ENCODE data around the gene COMMD9. TPM values are rescaled to one million over a fixed set of nuclear protein-coding genes. Genes with fewer than 3 reads are reported as not detected.
A peak's percentile ranks its signal among the peaks of the same experiment; 100 is the strongest.

COMMD9 gene
- total and polyA plus RNA-seq, 2 donors from 2014 or later, result 64.7 to 182 TPM

- FAIRE-seq, result no peak
- H3K36me3 ChIP-seq (ENCODE audit: control insufficient read depth in 2 of 3, insufficient read depth in 3 of 3, low read length in 3 of 3), result no peaks in the 10 kb centered on the region
These were observed 56.0 kb downstream of the COMMD9 start for GRCh38 chr11:36233204-36233603.

GRCh38 chr11:36230779-36231699 lies 58.2 kb downstream of the COMMD9 start:
- Histone ChIP-seq H3K27me3 (ENCODE audit: control insufficient read depth, insufficient read depth, low read length) (no peaks in the 10 kb centered on the region), H3K9me3 (ENCODE audit: control insufficient read depth in 2 of 3, insufficient read depth in 1 of 3, low read length in 3 of 3) (no peaks in the 10 kb centered on the region), H3K4me3 (ENCODE audit: low read length in 3 of 3) (no peak overlapping the region), H3K27ac (ENCODE audit: low read depth in 2 of 2, low read length in 2 of 2) (no peak overlapping the region), H3K9ac (ENCODE audit: low read length in 3 of 3) (no peak overlapping the region), H3K36me3 (ENCODE audit: control insufficient read depth in 2 of 3, insufficient read depth in 3 of 3, low read length in 3 of 3) (no peaks in the 10 kb centered on the region), H3K4me1 (ENCODE audit: control insufficient read depth in 2 of 3, insufficient read depth in 2 of 3, low read depth in 1 of 3, low read length in 3 of 3) (peaks cover 0 to 20% (median 2%) of the 10 kb centered on the region in 3 donors)
- intact Hi-C loops (cut with DNase I), result no loop called here
- no peak for FAIRE-seq
- no peak for TF ChIP-seq CTCF (IDR thresholded peaks at IDR 0.05; ENCODE audit: borderline replicate concordance, extremely low read depth, insufficient read depth)
- peak in 2 of 5 donors; percentile 64 to 83 for DNase-seq

More at GRCh38 chr11:36233204-36233603, 56.0 kb downstream of the COMMD9 start:
- Histone ChIP-seq H3K9ac (ENCODE audit: low read length in 3 of 3) (no peak overlapping the region), H3K9me3 (ENCODE audit: control insufficient read depth in 2 of 3, insufficient read depth in 1 of 3, low read length in 3 of 3) (no peaks in the 10 kb centered on the region), H3K4me1 (ENCODE audit: control insufficient read depth in 2 of 3, insufficient read depth in 2 of 3, low read depth in 1 of 3, low read length in 3 of 3) (peaks cover 0 to 20% (median 2%) of the 10 kb centered on the region in 3 donors), H3K27ac (ENCODE audit: low read depth in 2 of 2, low read length in 2 of 2) (no peak overlapping the region), H3K27me3 (ENCODE audit: control insufficient read depth, insufficient read depth, low read length) (no peaks in the 10 kb centered on the region), H3K4me3 (ENCODE audit: low read length in 3 of 3) (no peak overlapping the region)
- intact Hi-C loops (cut with DNase I), result no loop called here
- TF ChIP-seq CTCF (IDR thresholded peaks at IDR 0.05; ENCODE audit: borderline replicate concordance, extremely low read depth, insufficient read depth), result no peak
- peak in 2 of 5 donors; percentile 72 to 87 for DNase-seq

- no peak for FAIRE-seq
- no peaks in the 10 kb centered on the region for H3K36me3 ChIP-seq (ENCODE audit: control insufficient read depth in 2 of 3, insufficient read depth in 3 of 3, low read length in 3 of 3)
- intact Hi-C loops (cut with DNase I), result no loop called here
- no peak for TF ChIP-seq CTCF (IDR thresholded peaks at IDR 0.05; ENCODE audit: borderline replicate concordance, extremely low read depth, insufficient read depth)
- peak in 3 of 5 donors; percentile 48 to 71 (median 68) for DNase-seq
- H3K9ac ChIP-seq (ENCODE audit: low read length in 3 of 3), result no peak overlapping the region
- H3K4me3 ChIP-seq (ENCODE audit: low read length in 3 of 3), result no peak overlapping the region
- no peaks in the 10 kb centered on the region for H3K27me3 ChIP-seq (ENCODE audit: control insufficient read depth, insufficient read depth, low read length)
- H3K4me1 ChIP-seq (ENCODE audit: control insufficient read depth in 2 of 3, insufficient read depth in 2 of 3, low read depth in 1 of 3, low read length in 3 of 3), result peaks cover 0 to 20% (median 2%) of the 10 kb centered on the region in 3 donors
- H3K27ac ChIP-seq (ENCODE audit: low read depth in 2 of 2, low read length in 2 of 2), result no peak overlapping the region
- no peaks in the 10 kb centered on the region for H3K9me3 ChIP-seq (ENCODE audit: control insufficient read depth in 2 of 3, insufficient read depth in 1 of 3, low read length in 3 of 3)
These were observed 60.0 kb downstream of the COMMD9 start for GRCh38 chr11:36229091-36229705.
